Duodenal mucosa (tissue), 2 donors: ENCODE measurements around the gene GLP2R.

Experiments used
- H3K27ac ChIP-seq: one replicate; pipeline ENCODE4 v1.7.0; 2013; ENCODE audit warnings: low read depth, low read length
- H3K27me3 ChIP-seq, 2 donors: one replicate each; pipeline ENCODE4 v1.7.0; 2013; ENCODE audit warnings: low read length in 2 of 2, control low read depth in 1 of 2; ENCODE audit not compliant: insufficient read depth in 2 of 2, control insufficient read depth in 1 of 2
- H3K36me3 ChIP-seq, 2 donors: one replicate each; pipeline ENCODE4 v1.7.0; 2013; ENCODE audit warnings: low read length in 2 of 2, control low read depth in 1 of 2; ENCODE audit not compliant: insufficient read depth in 2 of 2, control insufficient read depth in 1 of 2
- H3K4me1 ChIP-seq, 2 donors: one replicate each; pipeline ENCODE4 v1.7.0; 2013; ENCODE audit warnings: low read length in 2 of 2, control low read depth in 1 of 2; ENCODE audit not compliant: insufficient read depth in 2 of 2, control insufficient read depth in 1 of 2
- H3K4me3 ChIP-seq, 2 donors: one replicate each; pipeline ENCODE4 v1.7.0; 2013; ENCODE audit warnings: low read length in 2 of 2, low read depth in 1 of 2
- H3K9ac ChIP-seq, 2 donors: one replicate each; pipeline ENCODE4 v1.7.0; 2013; ENCODE audit warnings: low read length in 2 of 2, low read depth in 1 of 2
- H3K9me3 ChIP-seq, 2 donors: one replicate each; pipeline ENCODE4 v1.7.0; 2013; ENCODE audit warnings: low read length in 2 of 2, control low read depth in 1 of 2; ENCODE audit not compliant: control insufficient read depth in 1 of 2

GLP2R gene

DNA sequence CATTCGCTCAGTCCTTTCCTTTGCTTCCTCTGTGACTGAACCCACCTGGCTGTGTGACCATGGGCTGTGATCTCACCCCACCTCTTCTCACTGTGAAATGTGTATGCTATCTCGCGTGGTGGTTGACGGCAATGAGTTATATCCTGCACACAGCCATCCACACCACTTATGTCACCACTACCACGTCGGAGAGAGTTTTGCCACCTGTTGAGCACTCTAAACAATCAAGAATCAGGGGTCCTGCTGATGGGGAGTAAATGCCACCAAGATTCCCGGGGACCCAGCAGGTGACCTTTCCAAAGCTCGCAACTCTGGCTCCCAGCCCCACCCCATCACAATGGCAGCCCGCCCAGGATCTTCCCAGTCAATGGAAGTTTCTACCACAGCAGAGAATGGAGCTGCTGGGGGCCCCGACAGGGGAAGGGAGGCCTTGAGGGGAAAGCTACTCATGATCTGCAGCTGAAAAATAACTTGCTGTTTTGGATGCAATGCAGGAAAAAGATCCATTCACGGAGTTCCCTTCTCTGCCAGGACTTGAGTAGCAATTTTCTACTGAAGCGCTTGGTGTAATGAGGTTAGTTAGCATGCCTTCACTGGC, 105.5 kb downstream of the GLP2R start:
- Histone ChIP-seq H3K9ac (no peak overlapping the region), H3K4me3 (no peak overlapping the region), H3K27me3 (no peaks in the 10 kb centered on the region), H3K4me1 (no peaks in the 10 kb centered on the region), H3K36me3 (no peaks in the 10 kb centered on the region), H3K9me3 (no peaks in the 10 kb centered on the region), H3K27ac (no peak overlapping the region)

DNA sequence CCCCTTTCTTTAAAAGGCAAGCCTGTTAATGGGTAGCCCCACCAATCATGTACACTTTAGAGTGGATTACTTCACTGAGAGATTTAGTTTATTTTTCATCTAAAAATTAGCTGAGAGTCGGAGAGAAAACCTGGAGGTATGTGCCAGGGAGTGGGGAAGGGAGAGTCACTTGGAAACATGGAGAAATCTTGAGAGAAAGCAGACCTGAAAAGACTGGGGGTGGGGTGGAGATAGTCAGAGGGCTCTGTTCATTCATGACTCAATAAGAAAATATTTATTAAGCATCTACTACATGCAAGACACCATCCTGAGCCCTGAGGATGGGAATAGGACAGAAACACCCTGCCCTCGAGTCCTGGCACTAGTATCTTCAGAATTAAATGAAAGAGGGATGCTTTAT, 106.8 kb downstream of the GLP2R start:
- no peaks in the 10 kb centered on the region for H3K36me3 ChIP-seq
- no peak overlapping the region for H3K27ac ChIP-seq

DNA sequence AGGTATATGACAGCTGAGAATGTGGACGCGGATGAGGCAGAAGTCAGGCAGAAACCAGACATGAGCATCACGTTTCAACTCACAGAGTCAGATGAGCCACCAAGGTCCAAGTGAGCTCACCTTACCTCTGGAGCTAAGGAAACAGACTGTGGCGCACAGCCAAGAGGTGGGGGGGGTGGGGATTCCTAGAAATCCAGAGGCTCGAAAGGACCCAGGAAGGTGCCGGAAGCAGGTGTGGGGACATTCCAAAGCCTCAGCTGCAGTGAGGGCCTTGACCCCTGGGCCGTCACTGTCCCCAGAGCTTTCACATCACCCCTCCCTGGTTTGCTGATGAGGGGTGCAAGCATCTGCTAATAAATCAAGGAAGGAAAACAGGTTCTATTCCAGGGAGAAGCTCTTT, 108.6 kb downstream of the GLP2R start:
- Histone ChIP-seq H3K9ac (no peak overlapping the region), H3K36me3 (peaks cover 0 to 5% of the 10 kb centered on the region in 2 donors), H3K9me3 (peaks cover 7% of the 10 kb centered on the region in 2 donors), H3K4me1 (peaks cover 0 to 5% of the 10 kb centered on the region in 2 donors), H3K4me3 (no peak overlapping the region), H3K27me3 (no peaks in the 10 kb centered on the region), H3K27ac (no peak overlapping the region)

More for the DNA sequence above, 106.8 kb downstream of the GLP2R start:
- H3K4me3 ChIP-seq, result no peak overlapping the region
- peaks cover 0 to 5% of the 10 kb centered on the region in 2 donors for H3K4me1 ChIP-seq
- H3K27me3 ChIP-seq, result no peaks in the 10 kb centered on the region
- no peaks in the 10 kb centered on the region for H3K9me3 ChIP-seq
- H3K9ac ChIP-seq, result no peak overlapping the region

DNA sequence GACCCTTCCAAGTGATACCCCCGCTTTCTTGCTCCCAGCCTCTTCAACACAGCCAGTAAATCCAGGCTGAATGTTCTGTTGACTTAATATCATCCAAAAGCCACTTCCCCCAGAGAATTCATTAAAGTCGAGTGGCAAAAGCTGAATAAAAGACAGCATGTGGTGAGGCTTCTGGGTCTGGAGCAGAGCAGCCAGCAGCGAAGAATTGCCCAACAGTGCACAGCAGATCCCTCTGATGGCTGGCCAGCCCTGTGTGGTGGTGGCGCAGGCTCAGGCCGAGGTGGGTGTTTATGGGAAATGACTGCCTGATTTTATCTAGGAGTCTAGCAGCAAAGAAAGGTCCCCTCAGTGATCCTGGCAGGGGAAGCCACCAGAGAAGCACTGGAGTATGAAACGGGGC, 109.7 kb downstream of the GLP2R start:
- no peak overlapping the region for H3K4me3 ChIP-seq
- no peak overlapping the region for H3K9ac ChIP-seq
- peaks cover 0 to 5% of the 10 kb centered on the region in 2 donors for H3K4me1 ChIP-seq
- H3K9me3 ChIP-seq, result peaks cover 7% of the 10 kb centered on the region in 2 donors
- no peak overlapping the region for H3K27ac ChIP-seq
- peaks cover 0 to 5% of the 10 kb centered on the region in 2 donors for H3K36me3 ChIP-seq
- H3K27me3 ChIP-seq, result no peaks in the 10 kb centered on the region

DNA sequence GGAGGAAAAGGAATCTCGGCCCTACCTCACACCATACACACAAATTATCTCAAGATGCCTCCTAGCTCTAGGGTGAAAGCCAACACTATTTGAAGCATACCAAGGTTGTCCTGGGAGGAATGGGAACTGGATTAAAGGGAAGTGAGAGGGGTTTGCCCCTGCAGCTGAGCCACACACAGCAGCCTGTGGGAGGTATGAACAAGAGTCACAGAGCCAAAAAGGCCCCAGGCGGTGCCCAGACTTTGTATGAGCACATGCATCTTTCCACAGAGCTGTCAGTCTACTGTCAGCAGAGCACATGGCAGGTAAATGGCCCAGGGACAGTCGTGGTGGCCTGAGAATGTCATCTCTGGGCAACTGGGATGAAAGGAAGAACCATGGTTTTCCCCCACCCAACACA, 110.4 kb downstream of the GLP2R start:
- peaks cover 7% of the 10 kb centered on the region in 2 donors for H3K9me3 ChIP-seq
- no peaks in the 10 kb centered on the region for H3K27me3 ChIP-seq
- no peak overlapping the region for H3K27ac ChIP-seq
- peaks cover 0 to 5% of the 10 kb centered on the region in 2 donors for H3K4me1 ChIP-seq
- H3K4me3 ChIP-seq, result no peak overlapping the region
- peaks cover 0 to 5% of the 10 kb centered on the region in 2 donors for H3K36me3 ChIP-seq
- H3K9ac ChIP-seq, result no peak overlapping the region

DNA sequence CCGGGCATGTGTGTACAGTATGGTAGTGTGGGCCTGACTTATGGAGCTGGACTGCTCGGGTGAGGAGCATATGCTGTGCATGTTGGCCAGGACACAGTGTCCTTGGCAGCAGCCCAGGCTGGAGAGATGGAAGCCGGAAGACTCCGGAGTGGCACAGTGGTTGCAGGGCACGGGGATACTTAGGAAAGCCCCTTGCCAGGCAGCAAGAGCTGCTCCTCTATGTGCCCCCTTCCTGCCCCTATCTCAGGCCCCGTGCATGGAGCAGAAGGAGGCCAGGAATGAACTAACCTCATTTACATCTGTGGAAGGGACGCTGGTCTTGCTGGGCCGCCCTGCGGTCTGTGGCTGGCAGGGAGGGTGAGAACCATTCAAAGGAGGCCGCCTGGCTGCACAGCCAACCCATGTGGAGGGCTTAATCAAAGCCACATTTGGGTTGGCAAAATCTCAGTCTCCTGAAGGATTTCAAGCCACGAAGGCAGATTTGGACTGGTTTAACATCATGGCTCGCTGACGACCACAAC, 111.6 kb downstream of the GLP2R start:
- Histone ChIP-seq H3K9ac (no peak overlapping the region), H3K27me3 (no peaks in the 10 kb centered on the region), H3K4me3 (no peak overlapping the region), H3K36me3 (peaks cover 3 to 5% of the 10 kb centered on the region in 2 donors), H3K27ac (no peak overlapping the region), H3K9me3 (peaks cover 7% of the 10 kb centered on the region in 2 donors), H3K4me1 (peaks cover 0 to 5% of the 10 kb centered on the region in 2 donors)

DNA sequence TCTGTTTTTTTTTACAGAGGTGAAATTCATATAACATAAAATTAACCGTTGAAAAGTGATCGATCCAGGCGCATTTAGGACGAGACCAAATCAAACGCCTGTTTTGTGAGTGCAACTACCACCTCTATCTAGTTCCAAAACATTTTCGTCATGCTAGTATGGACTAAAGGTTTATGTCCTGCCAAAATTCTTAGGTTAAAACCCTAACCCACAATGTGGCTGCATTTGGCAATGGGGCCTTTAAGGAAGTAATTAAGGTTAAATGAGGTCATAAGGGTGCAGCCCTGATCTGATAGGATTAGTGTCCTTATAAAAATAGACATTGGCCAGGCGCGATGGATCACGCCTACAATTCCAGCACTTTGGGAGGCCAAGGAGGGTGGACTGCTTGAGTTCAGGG, 112.2 kb downstream of the GLP2R start:
- peaks cover 7% of the 10 kb centered on the region in 2 donors for H3K9me3 ChIP-seq

DNA sequence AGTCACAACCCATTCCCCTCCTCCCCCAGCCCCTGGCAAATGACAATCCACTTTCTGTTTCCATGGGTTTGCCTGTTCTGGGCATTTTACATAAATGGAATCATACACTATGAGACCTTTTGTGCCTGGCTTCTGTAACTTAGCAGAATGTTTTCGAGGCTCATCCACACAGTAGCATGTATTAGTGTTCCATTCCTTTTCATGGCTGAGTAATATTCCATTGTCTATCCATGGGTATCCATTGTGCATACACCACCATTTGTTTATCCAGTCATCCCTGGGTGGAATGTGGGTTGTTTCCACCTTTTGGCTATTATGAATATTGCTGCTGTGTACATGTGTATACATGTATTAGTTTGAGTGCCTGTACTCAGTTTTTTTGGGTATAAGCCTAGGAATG, 113.0 kb downstream of the GLP2R start:
- no peak overlapping the region for H3K27ac ChIP-seq
- no peak overlapping the region for H3K4me3 ChIP-seq
- peaks cover 5 to 12% of the 10 kb centered on the region in 2 donors for H3K36me3 ChIP-seq

More for the DNA sequence above, 112.2 kb downstream of the GLP2R start:
- H3K36me3 ChIP-seq, result peaks cover 5 to 7% of the 10 kb centered on the region in 2 donors
- peaks cover 0 to 5% of the 10 kb centered on the region in 2 donors for H3K4me1 ChIP-seq
- no peak overlapping the region for H3K4me3 ChIP-seq
- H3K27me3 ChIP-seq, result no peaks in the 10 kb centered on the region
- H3K27ac ChIP-seq, result no peak overlapping the region
- no peak overlapping the region for H3K9ac ChIP-seq

DNA sequence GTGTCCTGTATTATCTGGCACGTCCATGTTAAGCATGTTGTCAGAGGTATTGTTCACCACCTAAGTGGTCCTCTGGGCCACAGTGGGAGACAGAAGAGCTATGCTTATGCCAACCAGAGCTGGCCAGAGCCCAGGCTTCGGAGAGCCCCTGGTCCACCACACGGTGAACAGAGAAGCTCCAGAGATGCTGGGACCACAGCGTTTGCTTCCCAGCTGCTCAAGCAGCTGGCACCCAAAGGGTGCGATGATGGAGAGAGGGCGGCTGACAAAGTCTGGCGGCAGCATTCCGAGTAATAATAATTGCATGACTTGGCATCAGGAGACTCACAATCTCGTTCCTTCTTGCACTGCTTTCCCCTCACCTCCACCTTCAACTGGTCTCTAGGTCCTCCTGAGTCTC, 115.1 kb downstream of the GLP2R start:
- H3K4me1 ChIP-seq, result peaks cover 0 to 5% of the 10 kb centered on the region in 2 donors
- peaks cover 5 to 12% of the 10 kb centered on the region in 2 donors for H3K36me3 ChIP-seq
- peaks cover 7% of the 10 kb centered on the region in 2 donors for H3K9me3 ChIP-seq
- H3K27ac ChIP-seq, result no peak overlapping the region
- H3K9ac ChIP-seq, result no peak overlapping the region
- H3K4me3 ChIP-seq, result no peak overlapping the region
- H3K27me3 ChIP-seq, result no peaks in the 10 kb centered on the region

More for the DNA sequence above, 113.0 kb downstream of the GLP2R start:
- Histone ChIP-seq H3K27me3 (no peaks in the 10 kb centered on the region), H3K9me3 (peaks cover 7% of the 10 kb centered on the region in 2 donors), H3K9ac (no peak overlapping the region), H3K4me1 (peaks cover 0 to 5% of the 10 kb centered on the region in 2 donors)

DNA sequence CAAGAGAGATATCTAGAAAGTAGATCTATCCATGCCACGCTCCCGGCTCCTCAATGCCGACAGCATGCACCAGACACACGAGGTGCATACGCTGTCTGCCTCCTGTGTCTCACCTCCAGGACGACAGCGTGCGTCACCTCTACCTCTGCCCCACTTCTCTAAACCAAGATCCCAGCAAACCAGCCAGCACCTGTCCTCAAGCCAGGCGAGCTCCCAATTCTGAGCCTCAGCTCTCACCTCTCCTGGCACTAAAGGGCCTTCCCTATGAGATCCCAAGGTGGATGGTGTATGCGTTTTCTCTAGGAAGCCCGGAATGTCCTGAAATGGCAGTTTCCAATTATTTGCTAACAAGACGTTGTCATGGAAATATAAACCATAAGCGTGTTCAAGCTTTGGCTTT, 115.6 kb downstream of the GLP2R start:
- Histone ChIP-seq H3K9ac (no peak overlapping the region), H3K36me3 (peaks cover 5 to 12% of the 10 kb centered on the region in 2 donors), H3K27ac (no peak overlapping the region), H3K9me3 (peaks cover 7% of the 10 kb centered on the region in 2 donors), H3K4me1 (peaks cover 0 to 5% of the 10 kb centered on the region in 2 donors), H3K27me3 (no peaks in the 10 kb centered on the region), H3K4me3 (no peak overlapping the region)
